GM19240 (cell line): ENCODE data around the gene VWA5B1.

Experiments used
- DNase-seq: peaks from one replicate; pipeline ENCODE4 v3.0.0; 2011; ENCODE audit warnings: low spot score; ENCODE audit not compliant: insufficient read length

VWA5B1 gene

DNA sequence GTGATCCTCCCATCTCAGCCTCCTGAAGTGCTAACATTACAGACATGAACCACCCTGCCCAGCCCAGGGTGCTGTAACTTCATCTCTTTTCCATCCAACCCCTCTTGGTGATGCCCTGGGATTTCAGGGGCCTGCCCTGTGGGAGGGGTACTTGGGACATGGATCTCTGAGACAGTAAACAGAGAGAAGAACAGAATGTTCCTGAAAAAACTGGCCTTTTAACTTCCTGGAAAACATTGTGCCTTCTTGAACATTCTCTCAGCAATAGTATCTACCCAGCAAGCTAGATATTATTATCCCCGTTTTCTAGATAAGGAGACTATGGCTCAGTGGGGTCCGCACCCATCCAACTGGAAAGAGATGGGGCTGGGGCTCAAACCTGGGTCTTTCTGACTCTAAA, 57.0 kb downstream of the VWA5B1 start:
- no peak for DNase-seq

DNA sequence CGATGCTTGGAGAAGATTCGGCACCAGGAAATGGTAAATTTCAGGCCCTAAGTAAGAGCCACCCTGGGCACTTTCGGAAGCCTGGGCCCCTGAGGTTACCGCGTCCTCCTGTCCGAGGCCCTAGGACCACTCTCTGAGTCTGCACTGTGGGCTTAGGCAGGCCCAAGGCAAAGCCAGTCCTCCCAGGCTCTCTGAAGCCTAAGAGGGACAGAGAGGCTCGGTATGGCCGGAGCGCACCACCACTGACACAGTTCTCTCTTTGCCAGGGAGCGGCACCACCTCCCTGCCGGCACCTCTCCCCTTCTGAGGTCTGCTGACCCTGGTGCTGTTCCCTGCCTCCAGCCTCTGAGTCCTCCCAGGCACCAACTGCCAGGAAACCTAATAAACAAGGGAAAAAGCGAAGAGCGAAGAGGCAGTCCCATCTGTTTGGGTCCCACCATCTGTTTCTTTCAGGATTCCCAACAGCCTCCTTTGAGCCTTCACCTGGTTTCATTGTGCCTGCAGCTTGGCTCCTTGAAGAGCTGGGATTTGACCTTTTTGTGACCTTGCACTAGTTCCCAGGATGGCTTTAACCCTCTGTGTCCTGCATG, 57.7 kb downstream of the VWA5B1 start:
- no peak for DNase-seq

DNA sequence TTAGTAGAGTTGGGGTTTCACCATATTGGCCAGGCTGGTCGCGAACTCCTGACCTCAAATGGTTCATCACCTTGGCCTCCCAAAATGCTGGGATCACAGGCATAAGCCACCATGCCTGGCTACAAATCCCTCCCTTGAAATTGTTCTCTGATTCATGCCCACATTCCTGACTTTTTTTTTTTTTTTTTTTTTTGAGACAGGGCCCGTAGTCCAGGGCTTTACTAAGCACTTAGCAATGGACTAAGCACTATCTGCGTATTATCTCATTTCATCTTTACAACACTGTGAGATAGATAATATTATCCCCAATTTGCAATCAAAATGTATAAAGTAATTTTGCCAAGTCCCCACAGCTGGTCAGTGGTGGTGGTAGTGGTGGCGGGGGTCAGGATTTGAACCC, 58.9 kb downstream of the VWA5B1 start:
- DNase-seq: no peak

DNA sequence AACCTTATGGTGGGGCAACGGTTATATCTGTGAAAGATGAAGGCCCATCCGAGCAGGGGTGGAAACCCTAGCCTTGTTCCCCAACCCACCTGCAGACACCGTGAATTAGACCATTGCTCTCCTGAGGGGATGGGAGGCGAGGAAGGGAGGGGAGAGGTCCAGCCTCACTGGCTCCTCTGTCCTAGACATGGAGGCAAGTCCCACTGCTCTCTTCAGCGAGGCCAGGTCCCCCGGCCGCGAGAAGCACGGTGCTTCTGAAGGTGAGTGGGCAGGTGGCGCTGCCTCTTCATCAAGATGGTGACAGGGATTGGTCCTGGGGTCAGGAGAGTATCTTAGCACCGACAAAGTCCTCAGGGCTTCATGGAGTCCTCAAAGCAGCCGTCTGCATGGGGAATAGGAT, 59.3 kb downstream of the VWA5B1 start:
- DNase-seq: no peak

DNA sequence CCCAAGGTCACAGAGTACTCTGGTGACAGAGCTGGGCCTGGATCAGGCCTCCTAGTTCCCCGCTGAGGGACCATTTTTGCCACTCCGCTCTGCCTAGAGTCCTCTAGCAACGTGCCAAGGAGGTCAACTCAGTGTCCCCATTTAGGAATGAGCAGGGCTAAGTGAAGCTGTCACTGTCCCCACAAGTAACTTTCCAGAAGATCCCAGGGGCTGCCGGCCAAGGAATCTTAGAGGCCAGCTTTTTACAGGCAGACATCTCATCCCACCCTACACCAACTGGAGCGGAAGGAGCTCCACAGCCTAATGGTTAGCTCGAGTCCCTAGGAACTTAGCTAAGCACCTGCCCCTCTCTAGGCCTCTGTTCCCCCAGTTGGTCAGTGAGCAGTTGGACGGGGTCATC, 59.7 kb downstream of the VWA5B1 start:
- DNase-seq: no peak

DNA sequence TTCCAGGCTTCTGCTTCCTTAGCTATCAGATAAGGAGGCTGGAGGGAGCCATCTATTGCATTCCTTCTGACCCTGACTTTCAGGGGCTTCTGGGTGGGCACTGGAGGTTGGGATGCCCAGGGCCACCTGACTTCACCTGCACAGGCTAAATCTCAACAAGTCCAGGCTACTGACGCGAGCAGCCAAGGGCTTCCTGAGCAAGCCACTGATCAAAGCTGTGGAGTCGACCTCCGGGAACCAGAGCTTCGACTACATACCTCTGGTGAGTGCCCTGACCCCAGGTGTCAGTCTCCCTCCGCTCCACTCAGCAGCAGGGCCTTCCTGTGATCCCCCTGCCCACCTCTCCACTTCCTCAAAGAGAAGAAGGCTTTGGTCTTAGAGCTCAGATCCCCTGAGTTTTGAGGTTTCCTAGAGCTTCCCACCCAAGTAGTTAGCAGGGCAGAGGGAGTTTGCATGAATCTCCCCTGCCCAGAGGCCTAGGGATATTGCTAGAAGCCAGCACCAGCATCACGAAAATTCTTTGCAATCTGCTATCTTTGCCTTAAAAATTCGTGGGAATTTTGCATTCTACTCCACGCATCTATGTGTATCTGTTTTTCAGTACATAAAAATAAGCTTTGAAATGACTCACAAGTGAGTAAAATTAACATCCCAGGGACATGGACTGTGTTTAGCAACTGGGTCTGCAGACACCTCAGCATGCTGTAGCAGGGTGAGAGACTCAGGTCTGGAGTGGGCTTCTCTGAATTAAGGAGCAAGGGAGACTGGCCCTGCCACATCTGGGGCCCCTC, 61.4 kb downstream of the VWA5B1 start:
- no peak for DNase-seq

DNA sequence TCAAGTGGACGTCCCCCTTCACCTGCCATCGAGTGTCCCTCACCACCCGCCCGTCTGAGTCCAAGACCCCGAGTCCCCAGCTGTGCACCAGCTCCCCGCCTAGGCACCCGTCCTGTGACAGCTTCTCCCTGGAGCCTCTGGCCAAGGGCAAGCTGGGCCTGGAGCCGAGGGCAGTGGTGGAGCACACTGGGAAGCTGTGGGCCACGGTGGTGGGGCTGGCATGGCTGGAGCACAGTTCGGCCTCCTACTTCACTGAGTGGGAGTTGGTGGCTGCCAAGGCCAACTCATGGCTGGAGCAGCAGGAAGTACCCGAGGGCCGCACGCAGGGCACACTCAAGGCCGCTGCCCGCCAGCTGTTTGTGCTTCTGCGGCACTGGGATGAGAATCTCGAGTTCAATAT, 63.2 kb downstream of the VWA5B1 start:
- no peak for DNase-seq

DNA sequence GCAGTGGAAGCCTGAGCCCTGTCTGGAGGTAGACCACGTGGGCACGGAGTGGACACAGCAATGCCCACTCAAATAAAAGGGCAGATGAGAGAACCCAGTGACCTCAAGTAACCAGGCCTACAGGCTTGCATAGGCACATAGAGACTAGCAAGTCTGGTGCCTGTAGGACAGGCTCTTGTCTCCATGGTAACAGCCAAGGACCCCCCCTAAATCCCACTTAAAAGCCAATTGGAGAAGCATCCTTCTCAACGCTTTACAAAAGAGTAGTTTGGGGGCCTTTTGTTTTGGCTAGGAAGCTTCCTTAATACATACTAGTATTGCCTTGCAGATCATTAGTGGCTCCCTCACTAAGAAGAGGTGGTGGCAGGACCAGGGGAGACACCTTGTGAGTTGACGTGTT, 63.9 kb downstream of the VWA5B1 start:
- DNase-seq: no peak

DNA sequence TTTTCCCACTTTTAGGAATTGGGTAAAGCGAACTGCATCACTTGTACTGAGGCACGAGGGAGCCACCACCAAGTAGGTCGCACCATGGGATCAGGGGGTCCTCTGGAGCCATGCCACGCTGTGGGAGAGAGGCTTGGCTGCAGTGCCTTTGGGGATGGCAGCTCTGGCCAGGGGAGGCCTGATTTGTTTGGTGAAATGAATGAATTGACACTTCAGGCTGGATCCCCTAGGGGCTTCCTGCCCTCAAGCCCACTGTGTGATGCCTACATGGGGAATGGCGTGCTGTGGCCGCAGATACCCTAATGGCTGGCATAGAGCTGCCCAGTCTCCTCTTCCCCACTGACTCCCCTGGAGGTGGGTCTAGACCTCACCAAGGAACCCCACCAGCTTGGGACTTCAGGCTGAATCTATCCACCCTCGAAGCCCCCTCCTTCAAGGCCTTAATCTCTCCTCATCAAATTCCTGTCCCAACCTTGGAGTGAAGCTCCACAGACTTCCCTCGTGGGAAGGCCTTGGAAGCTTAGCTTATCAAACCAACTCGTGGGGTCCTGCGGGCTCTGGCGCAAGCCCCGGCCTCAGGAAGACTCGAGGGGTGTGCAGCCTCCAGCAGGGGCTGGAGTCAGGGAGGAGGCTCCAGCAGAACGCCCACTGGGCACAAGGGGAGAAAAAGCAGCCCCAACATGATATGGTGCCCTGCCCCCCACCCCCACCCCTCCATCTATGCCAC, 64.6 kb downstream of the VWA5B1 start:
- DNase-seq: no peak

DNA sequence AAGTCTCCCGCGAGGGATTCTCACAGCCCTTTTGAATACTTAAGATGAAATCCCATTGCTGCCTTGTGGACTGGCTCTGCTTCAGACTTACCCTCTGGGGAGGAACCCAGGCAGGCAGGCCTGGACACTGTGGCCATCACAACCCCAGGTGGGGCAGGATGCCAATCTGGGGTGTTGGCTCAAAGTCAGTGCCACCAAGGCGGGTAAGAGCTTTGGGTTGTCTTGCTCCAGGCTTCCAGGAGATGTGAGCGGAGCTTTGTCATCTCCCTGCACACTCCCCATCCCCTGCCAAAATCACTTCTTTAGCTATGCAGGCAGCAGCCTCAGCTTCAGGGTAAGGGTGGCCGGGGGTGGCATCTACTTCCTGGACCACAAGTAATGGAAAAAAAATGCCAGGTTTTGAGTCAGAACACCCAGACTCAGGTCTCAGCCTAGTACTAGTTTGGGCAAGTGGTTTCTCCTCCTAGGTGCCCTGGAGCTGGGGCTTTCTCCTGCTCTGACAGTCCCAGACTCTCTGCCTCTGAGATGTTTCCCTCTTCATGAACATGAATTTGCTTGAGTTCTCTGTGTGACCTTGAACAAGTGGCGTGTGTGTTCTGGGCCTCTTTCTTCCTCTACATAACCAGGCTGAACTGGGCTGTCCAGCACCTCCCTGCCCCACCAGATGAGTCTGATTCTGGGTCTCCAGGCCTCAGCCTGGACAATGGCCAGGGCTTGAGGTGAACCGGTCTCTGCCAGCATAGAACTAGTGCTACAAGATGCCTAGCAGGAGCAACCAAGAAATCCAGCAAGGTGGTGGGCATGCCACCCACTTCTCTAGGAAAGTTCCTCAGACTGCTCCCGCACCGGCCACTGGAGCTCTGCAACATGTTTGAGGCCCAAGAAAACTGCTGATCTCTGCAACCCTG, 65.4 kb downstream of the VWA5B1 start:
- DNase-seq: no peak

DNA sequence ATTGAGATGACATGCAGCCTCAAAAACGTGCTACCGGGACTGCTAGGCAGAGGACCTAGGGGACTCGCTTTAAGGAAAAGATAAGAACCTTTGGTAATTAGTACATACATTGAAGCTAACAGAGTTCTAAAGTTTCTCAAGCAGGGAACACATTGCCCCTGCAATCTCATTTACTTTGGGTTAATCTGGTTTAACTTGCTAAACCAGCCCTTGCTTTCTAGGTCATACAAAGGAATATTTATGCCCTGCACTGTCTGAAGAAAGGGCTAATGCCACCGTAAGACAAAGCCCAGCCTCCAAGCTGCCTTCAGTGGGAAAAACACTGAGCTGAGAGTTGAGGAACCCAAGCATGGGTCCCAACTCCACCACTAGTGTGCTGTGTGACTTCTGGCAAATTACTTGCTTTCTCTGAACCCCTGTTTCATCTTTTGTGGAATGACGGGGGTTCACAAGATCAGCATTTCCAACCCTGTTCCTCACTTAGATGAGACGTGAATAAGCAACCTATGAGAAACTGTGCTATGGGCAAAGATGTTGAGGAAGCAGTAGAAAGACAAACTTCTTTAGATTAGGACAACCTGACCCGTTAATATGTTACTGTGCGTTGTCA, 66.3 kb downstream of the VWA5B1 start:
- no peak for DNase-seq

DNA sequence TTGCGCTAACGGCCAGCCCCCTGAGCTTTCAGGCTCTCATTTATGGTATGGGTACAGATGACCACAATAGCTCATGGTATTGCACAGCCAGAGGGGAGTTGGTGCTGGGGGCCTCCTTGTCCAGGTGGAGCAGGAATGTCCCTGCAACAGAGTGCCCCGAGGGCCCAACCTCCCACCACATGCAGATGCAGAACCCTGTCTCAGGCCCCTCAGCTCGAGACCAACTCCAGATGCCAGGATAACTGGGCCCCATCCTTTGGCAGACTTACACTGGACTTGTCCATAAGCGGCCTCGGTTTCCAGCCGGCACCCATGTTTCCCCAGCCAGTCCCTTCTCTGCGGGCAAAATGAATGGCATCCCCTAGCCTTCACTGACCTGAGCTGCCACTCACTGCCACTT, 67.1 kb downstream of the VWA5B1 start:
- DNase-seq: no peak

DNA sequence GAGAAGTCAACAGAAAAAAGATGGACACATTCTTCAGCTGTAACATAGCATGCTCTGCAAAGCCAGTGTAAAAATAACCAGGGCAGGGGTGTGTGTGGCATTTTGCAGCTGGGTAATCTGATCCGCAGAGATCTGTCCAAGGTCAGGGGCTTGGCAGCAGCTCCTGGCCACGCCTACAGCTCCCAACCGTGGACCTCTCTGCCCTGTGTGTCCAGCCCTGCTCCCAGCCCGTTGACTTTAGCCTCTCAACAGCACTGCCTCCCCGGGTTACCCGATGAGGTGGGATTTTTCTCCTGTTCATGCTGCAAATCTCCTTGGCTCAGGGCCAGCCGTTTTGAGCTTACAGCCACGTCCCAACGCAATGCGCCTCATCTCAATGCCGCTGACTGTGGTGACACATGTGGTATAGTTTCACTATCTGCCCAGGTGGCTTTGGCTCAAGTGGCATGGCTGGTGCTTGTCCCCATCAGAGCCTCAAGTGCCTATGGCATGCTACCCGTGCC, 68.1 kb downstream of the VWA5B1 start:
- no peak for DNase-seq

DNA sequence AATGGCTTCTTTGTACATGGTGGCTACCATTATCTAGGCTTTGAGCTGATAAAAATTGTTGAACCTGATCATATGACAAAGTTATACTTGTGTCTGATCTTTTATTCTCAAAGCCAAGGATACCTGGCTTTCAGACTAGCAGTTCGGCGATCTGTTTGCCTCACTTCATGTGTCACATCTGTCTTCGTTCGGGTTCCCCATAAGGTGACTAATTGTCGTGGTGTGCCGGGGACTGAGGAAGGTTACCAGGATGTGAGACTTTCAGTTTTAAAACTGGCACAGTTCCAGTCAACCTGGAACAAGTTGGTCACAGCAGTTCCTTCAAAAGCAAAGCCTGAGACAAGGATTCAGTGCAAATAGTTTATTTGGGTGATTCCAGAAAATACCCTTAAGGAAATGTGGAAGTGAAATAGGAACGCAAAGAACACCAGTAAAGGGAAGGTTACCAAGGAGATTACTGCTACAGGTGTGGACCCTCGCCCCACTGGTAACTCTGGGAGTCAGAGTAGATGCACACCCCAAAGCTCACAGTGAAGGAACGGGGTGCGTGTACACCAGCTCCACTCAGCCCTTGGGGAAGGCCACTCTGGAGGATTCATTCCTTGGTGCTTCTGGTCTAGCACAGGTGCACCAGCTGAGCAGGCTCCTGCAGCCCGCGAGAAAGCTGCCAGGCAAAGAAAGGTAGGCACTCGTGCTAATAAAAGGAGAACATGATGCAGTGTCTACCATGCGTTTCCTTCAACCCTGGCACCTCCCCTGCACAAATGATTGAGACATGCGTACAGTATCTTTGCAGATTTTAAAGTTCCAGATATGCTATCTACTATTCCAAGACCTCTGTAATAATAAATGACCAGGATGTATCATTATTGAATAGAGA, 69.0 kb downstream of the VWA5B1 start:
- DNase-seq: no peak

DNA sequence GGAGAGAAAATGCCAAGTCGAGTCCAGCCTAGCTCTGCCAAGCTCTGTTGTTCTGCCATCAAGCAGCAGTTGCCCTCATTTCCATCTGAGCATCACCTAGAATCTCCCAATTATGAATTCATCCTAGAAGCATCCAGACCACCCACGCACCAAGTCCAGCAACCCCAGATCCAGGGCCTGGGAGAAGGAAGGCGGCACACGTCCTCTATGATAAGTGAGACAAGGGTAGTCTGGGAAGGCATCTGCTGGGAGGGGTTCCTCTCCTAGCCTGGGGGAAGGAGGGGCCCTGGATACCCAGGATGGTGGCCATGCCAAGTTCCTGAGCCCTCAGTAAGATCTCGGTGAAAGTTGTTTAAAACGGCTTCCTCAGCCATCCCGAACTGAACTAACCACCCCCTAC, 70.7 kb downstream of the VWA5B1 start:
- DNase-seq: no peak

DNA sequence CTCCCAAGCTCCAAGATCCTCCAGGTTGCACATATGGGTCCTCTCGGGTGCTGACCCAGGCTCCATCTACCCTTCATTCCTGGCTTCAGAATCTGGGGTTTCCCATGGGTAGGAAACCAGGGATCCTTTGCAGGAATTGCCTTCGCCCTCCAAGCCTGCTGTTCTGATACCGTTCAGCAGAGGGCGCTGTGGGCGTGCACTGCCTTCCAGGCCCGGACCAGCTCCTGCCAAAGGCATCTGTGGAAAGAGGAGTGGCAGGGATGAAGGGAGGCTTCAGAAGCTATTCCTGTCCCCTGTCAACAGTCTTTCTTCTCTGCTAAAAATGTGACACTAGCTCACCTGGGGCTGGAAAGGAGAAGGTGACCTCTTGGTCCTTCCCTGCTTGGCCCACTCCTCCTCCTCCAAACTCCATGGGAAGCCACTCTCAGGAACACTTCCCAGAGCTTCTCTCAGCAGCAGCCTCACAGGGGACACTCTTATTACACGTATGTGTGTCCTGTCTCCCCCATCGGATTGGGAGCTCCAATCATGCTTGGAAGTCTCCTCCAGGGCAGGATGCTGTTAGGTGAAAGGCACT, 71.2 kb downstream of the VWA5B1 start:
- DNase-seq: no peak

DNA sequence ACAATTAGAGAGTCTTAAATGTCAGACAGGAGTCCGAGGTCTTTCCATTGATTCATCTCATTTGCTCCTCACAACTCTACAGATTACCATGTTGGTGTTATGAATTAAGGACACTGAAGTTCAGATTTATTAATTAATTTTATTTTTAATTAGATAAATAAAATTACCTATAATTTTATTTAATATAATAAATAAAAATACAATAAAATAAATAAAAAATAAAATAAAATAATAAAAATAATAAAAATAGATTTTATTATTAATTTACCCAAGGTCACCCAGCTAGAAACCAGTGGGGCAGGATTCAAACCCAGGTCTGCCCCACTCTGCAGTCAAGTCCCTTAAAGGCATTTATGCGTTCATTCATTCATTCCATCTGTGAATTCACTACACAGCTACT, 72.2 kb downstream of the VWA5B1 start:
- DNase-seq: no peak

DNA sequence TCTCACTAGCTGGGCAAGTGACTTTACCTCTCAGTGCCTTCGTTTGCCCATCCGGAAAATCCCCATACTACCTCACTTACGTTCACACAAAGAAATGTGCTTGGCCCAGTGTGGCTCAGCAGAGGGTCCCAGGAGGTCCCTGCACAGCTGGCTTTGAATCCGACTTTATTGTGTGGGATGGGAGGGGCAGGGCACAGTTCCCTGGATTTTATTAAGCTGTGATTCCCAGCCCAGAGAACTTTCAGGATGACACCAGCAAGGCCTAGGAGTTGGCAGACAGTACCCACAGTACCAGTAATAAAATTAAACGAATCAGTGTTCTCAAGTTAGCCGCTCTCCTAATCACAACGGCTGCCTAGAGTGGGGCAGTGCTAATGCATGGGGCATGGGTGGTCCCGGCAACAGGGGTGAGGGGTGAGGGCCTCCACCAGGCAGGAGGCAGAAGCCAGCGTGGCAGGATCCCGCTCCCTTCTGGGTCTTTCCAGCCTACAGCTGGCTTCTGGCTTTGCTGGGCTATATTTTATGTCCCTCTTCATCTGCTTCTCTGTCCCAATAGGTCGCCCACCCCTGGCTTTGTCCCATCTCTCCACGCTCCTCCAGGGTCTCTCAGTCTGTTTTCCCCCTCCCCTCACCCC, 74.9 kb downstream of the VWA5B1 start:
- no peak for DNase-seq

DNA sequence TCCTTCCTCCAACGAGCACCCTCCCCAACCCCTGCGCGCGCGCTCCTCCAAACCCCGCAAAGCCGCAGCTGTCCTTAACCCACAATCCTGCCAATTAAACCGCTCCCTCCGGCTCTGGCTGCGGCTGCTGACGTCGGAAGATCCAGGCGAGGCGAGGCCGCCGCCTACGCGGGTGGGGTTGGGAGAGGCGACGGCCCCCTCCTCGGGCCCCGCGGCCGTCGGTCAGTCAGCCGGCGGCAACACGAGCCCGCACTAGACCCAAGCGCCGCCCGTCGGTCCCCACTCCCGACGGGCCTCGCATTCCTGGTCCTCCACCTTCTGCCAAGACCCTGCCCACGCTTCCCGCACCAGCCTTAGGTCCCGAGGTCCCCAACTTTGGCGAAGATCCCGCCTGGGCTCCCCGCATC, 75.4 kb downstream of the VWA5B1 start:
- DNase-seq: no peak
